ENCODE results near the gene IL1RAPL2.

DNA sequence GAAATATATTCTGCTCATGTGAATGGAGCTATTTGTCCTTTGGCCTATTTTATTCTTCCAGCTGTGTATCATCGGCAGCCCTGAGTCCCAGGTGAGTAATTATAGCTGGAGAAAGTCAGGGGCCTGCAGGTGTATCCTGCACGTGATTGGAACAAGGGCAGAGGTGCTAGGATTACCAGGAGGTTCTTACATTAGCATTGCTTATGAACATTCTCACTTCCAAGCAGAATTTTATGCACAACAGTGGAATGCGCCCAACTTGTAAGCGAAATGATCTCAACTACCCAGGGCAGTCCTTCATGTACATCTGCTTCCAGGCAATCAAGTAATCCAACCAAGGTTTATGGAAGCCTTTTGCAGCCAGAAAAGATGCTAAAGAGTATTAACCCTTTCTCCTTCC, 1187.4 kb downstream of the IL1RAPL2 start:
- TF ChIP-seq, protein P1, sequence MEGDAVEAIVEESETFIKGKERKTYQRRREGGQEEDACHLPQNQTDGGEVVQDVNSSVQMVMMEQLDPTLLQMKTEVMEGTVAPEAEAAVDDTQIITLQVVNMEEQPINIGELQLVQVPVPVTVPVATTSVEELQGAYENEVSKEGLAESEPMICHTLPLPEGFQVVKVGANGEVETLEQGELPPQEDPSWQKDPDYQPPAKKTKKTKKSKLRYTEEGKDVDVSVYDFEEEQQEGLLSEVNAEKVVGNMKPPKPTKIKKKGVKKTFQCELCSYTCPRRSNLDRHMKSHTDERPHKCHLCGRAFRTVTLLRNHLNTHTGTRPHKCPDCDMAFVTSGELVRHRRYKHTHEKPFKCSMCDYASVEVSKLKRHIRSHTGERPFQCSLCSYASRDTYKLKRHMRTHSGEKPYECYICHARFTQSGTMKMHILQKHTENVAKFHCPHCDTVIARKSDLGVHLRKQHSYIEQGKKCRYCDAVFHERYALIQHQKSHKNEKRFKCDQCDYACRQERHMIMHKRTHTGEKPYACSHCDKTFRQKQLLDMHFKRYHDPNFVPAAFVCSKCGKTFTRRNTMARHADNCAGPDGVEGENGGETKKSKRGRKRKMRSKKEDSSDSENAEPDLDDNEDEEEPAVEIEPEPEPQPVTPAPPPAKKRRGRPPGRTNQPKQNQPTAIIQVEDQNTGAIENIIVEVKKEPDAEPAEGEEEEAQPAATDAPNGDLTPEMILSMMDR (IDR thresholded peaks at IDR 0.05): no peak
- no peak for TF ChIP-seq POLR2A (IDR thresholded peaks at IDR 0.05; ENCODE audit: low read depth)
- TF ChIP-seq POLR2AphosphoS5 (IDR thresholded peaks at IDR 0.05): no peak

Measured in esophagus muscularis mucosa (tissue), 3 donors.